Trophoblast cell (in vitro differentiated cells and primary cell): Measurements from ENCODE around the gene RHOT2.

Source experiments
- DNase-seq, 2 donors: peaks; one replicate each; pipeline ENCODE4 v3.0.0-alpha.2; 2016
- H2AFZ ChIP-seq: 2 replicates; pipeline ENCODE4 v1.6.1; 2013; ENCODE audit warnings: low read length, moderate library complexity, mild to moderate bottlenecking; ENCODE audit not compliant: insufficient read depth, poor library complexity
- H2AK5ac ChIP-seq: 2 replicates; pipeline ENCODE4 v1.6.1; 2013; ENCODE audit warnings: mild to moderate bottlenecking, low read length
- H2BK120ac ChIP-seq: 2 replicates; pipeline ENCODE4 v1.6.1; 2013; ENCODE audit warnings: low read length, mild to moderate bottlenecking, moderate library complexity; ENCODE audit not compliant: insufficient read depth, poor library complexity
- H2BK12ac ChIP-seq: 2 replicates; pipeline ENCODE4 v1.6.1; 2013; ENCODE audit warnings: mild to moderate bottlenecking, low read length, moderate library complexity
- H2BK5ac ChIP-seq: 2 replicates; pipeline ENCODE4 v1.6.1; 2013; ENCODE audit warnings: low read length, low read depth, moderate library complexity, mild to moderate bottlenecking; ENCODE audit not compliant: poor library complexity
- H3K14ac ChIP-seq: 2 replicates; pipeline ENCODE4 v1.6.1; 2013; ENCODE audit warnings: mild to moderate bottlenecking, low read length
- H3K18ac ChIP-seq: 2 replicates; pipeline ENCODE4 v1.6.1; 2013; ENCODE audit warnings: mild to moderate bottlenecking, low read length
- H3K23ac ChIP-seq: 2 replicates; pipeline ENCODE4 v1.6.1; 2013; ENCODE audit warnings: low read length
- H3K27ac ChIP-seq: 2 replicates; pipeline ENCODE4 v1.5.1; 2013; ENCODE audit warnings: low read depth, mild to moderate bottlenecking, inconsistent platforms, low read length, moderate library complexity
- H3K27me3 ChIP-seq: 2 replicates; pipeline ENCODE4 v1.6.1; 2013; ENCODE audit warnings: inconsistent platforms, mild to moderate bottlenecking, low read length, moderate library complexity; ENCODE audit not compliant: insufficient read depth
- H3K36me3 ChIP-seq, 2 experiments: 1 replicate in 1 of 2; 2 replicates in 1 of 2; pipeline ENCODE4 v1.6.1; 2013; ENCODE audit warnings: low read length in 2 of 2, mild to moderate bottlenecking in 2 of 2, moderate library complexity in 1 of 2; ENCODE audit not compliant: insufficient read depth in 2 of 2, control insufficient read depth in 1 of 2
- H3K4ac ChIP-seq: 2 replicates; pipeline ENCODE4 v1.6.1; 2013; ENCODE audit warnings: low read depth, mild to moderate bottlenecking, low read length, moderate library complexity
- H3K4me1 ChIP-seq, 2 experiments: 1 replicate in 1 of 2; 2 replicates in 1 of 2; pipeline ENCODE4 v1.6.1; 2013; ENCODE audit warnings: low read length in 2 of 2, mild to moderate bottlenecking in 2 of 2, moderate library complexity in 1 of 2; ENCODE audit not compliant: insufficient read depth in 2 of 2, control insufficient read depth in 1 of 2
- H3K4me2 ChIP-seq: 2 replicates; pipeline ENCODE4 v1.6.1; 2013; ENCODE audit warnings: inconsistent platforms, mild to moderate bottlenecking, low read length, moderate library complexity
- H3K4me3 ChIP-seq: 2 replicates; pipeline ENCODE4 v1.5.1; 2013; ENCODE audit warnings: mild to moderate bottlenecking, low read depth, low read length, inconsistent platforms
- H3K79me1 ChIP-seq: one replicate; pipeline ENCODE4 v1.6.1; 2013; ENCODE audit warnings: low read length
- H3K79me2 ChIP-seq: 2 replicates; pipeline ENCODE4 v1.6.1; 2013; ENCODE audit warnings: low read length, mild to moderate bottlenecking; ENCODE audit not compliant: control insufficient read depth, insufficient read depth, poor library complexity
- H3K9ac ChIP-seq: 2 replicates; pipeline ENCODE4 v1.6.1; 2013; ENCODE audit warnings: mild to moderate bottlenecking, low read length
- H3K9me3 ChIP-seq: 2 replicates; pipeline ENCODE4 v1.6.1; 2013; ENCODE audit warnings: low read depth, mild to moderate bottlenecking, control low read depth, inconsistent platforms, low read length; ENCODE audit not compliant: insufficient read depth
- H4K12ac ChIP-seq: 2 replicates; pipeline ENCODE4 v1.6.1; 2013; ENCODE audit warnings: low read depth, mild to moderate bottlenecking, low read length, moderate library complexity
- H4K8ac ChIP-seq: 2 replicates; pipeline ENCODE4 v1.6.1; 2013; ENCODE audit warnings: low read depth, mild to moderate bottlenecking, low read length, moderate library complexity
- H4K91ac ChIP-seq: one replicate; pipeline ENCODE4 v1.6.1; 2013; ENCODE audit warnings: low read depth, mild to moderate bottlenecking, low read length, moderate library complexity
- WGBS: extraction: QIAGEN DNeasy Blood & Tissue Kit; methylation state at CpG from one replicate; pipeline ENCODE4 v1.1.7; 2013; ENCODE audit warnings: missing lambda C conversion rate; ENCODE audit not compliant: insufficient read length, insufficient coverage; ENCODE audit errors: extremely low coverage; 5-methylcytosine and 5-hydroxymethylcytosine counted together

RHOT2 gene

DNA sequence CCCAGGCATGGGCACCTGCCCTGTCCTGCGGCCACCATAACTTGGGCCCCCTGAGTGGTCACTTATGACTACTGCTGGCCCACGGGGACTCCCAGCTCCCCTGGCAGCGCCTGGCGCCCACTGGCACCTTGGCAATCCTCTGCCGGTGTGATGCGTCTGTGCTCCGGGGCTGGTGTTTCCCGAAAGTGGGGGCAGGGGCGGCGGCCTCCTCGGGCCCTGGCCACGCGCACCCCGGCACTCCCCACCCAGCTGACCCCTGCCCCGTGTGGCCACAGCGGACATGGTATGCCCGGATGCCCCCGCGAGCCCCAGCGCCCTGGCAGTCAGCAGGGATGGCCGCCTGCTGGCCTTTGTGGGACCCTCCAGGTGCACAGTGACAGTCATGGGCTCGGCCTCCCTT, 10.4 kb upstream of the RHOT2 start:
- no peak for DNase-seq

GRCh38 chr16:658679-659571, 9.0 kb upstream of the RHOT2 start:
- no peak overlapping the region for H3K4ac ChIP-seq
- H3K18ac ChIP-seq: no peak overlapping the region
- no peak overlapping the region for H3K4me2 ChIP-seq
- peaks cover 32 to 51% of the 10 kb centered on the region in 2 experiments for H3K36me3 ChIP-seq
- peaks cover 6 to 8% of the 10 kb centered on the region in 2 experiments for H3K4me1 ChIP-seq
- H2AFZ ChIP-seq: no peak overlapping the region
- H2AK5ac ChIP-seq: no peak overlapping the region
- H2BK12ac ChIP-seq: no peak overlapping the region
- WGBS: no CpG with 5 or more reads among the region's 35 CpGs
- H3K79me1 ChIP-seq: no peaks in the 10 kb centered on the region
- H3K79me2 ChIP-seq: no peaks in the 10 kb centered on the region
- no peak overlapping the region for H3K4me3 ChIP-seq
- no peaks in the 10 kb centered on the region for H3K27me3 ChIP-seq
- no peak overlapping the region for H3K14ac ChIP-seq
- no peak overlapping the region for H3K27ac ChIP-seq
- DNase-seq: no peak
- no peak overlapping the region for H3K23ac ChIP-seq
- H3K9me3 ChIP-seq: no peaks in the 10 kb centered on the region
- no peak overlapping the region for H4K8ac ChIP-seq
- no peak overlapping the region for H3K9ac ChIP-seq
- H2BK120ac ChIP-seq: no peak overlapping the region
- H4K91ac ChIP-seq: no peak overlapping the region
- H2BK5ac ChIP-seq: no peak overlapping the region
- H4K12ac ChIP-seq: no peak overlapping the region

More for the DNA sequence above, 10.4 kb upstream of the RHOT2 start:
- Histone ChIP-seq H3K79me1 (no peaks in the 10 kb centered on the region), H3K27ac (no peak overlapping the region), H3K4me2 (no peak overlapping the region), H3K4ac (no peak overlapping the region), H3K27me3 (no peaks in the 10 kb centered on the region), H3K23ac (no peak overlapping the region), H2BK12ac (no peak overlapping the region), H3K36me3 (peaks cover 42 to 52% of the 10 kb centered on the region in 2 experiments), H4K91ac (no peak overlapping the region), H4K8ac (no peak overlapping the region), H3K14ac (no peak overlapping the region), H2BK5ac (no peak overlapping the region), H3K79me2 (no peaks in the 10 kb centered on the region), H3K9me3 (no peaks in the 10 kb centered on the region), H3K4me1 (peaks cover 6 to 8% of the 10 kb centered on the region in 2 experiments), H2AK5ac (no peak overlapping the region), H2BK120ac (no peak overlapping the region), H3K9ac (no peak overlapping the region), H4K12ac (no peak overlapping the region), H3K4me3 (no peak overlapping the region), H3K18ac (no peak overlapping the region), H2AFZ (no peak overlapping the region)
- no CpG with 5 or more reads among the region's 22 CpGs for WGBS

DNA sequence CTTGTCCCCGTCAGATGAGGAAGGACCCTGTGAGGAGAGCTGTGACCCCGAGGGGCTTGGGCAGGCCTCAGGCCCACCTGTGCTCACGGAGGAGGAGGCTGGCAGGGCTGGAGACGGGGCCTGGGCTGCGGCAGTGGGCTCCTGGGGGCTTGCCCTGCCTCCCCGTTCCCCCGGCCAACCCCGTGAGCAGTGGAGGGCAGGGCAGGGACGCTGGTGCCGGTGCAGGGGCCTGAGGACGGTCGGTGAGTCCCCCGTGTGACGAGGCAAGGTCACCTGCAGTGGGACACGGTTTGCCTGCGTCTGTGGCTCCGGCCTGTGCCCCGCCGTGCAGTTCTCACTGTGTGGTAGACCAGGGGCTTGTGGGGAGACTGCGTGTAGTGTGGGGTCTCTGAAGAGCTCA, 8.3 kb upstream of the RHOT2 start:
- Histone ChIP-seq H3K9me3 (no peaks in the 10 kb centered on the region), H4K8ac (no peak overlapping the region), H3K4me2 (no peak overlapping the region), H2BK120ac (no peak overlapping the region), H2BK12ac (no peak overlapping the region), H4K12ac (no peak overlapping the region), H3K79me2 (no peaks in the 10 kb centered on the region), H2AFZ (no peak overlapping the region), H3K14ac (no peak overlapping the region), H3K27me3 (no peaks in the 10 kb centered on the region), H4K91ac (no peak overlapping the region), H2AK5ac (no peak overlapping the region), H3K36me3 (peaks cover 30 to 51% of the 10 kb centered on the region in 2 experiments), H3K4ac (no peak overlapping the region), H3K4me1 (peaks cover 6 to 8% of the 10 kb centered on the region in 2 experiments), H3K18ac (no peak overlapping the region), H3K9ac (no peak overlapping the region), H3K27ac (no peak overlapping the region), H3K79me1 (no peaks in the 10 kb centered on the region), H3K4me3 (no peak overlapping the region), H2BK5ac (no peak overlapping the region), H3K23ac (no peak overlapping the region)
- no peak for DNase-seq
- WGBS: no CpG with 5 or more reads among the region's 20 CpGs

- Histone ChIP-seq H3K9me3 (no peaks in the 10 kb centered on the region), H3K27me3 (no peaks in the 10 kb centered on the region), H2AK5ac (no peak overlapping the region), H3K4me3 (no peak overlapping the region), H4K12ac (no peak overlapping the region), H3K79me2 (no peaks in the 10 kb centered on the region), H2BK5ac (no peak overlapping the region), H3K79me1 (no peaks in the 10 kb centered on the region), H3K4ac (no peak overlapping the region), H3K23ac (no peak overlapping the region), H4K8ac (no peak overlapping the region), H3K4me1 (peaks cover 6 to 8% of the 10 kb centered on the region in 2 experiments), H2BK12ac (no peak overlapping the region), H3K27ac (no peak overlapping the region), H4K91ac (no peak overlapping the region), H3K14ac (no peak overlapping the region), H3K36me3 (peaks cover 29 to 50% of the 10 kb centered on the region in 2 experiments), H3K9ac (no peak overlapping the region), H3K18ac (no peak overlapping the region), H3K4me2 (no peak overlapping the region), H2BK120ac (no peak overlapping the region), H2AFZ (no peak overlapping the region)
- DNase-seq: no peak
- WGBS: no CpG with 5 or more reads among the region's 6 CpGs
Observed at GRCh38 chr16:660132-660458, 7.8 kb upstream of the RHOT2 start.
